ENCODE data around the gene PACSIN1.

GRCh38 chr6:34578445-34579262 is 112.8 kb downstream of the PACSIN1 start:
- TF ChIP-seq CTCF (conservative IDR thresholded peaks at IDR 0.05; ENCODE audit: low read depth, low read length): no peak
- TF ChIP-seq POLR2A (IDR thresholded peaks at IDR 0.05; ENCODE audit: low read depth, low read length): no peak
- TF ChIP-seq, protein P1, sequence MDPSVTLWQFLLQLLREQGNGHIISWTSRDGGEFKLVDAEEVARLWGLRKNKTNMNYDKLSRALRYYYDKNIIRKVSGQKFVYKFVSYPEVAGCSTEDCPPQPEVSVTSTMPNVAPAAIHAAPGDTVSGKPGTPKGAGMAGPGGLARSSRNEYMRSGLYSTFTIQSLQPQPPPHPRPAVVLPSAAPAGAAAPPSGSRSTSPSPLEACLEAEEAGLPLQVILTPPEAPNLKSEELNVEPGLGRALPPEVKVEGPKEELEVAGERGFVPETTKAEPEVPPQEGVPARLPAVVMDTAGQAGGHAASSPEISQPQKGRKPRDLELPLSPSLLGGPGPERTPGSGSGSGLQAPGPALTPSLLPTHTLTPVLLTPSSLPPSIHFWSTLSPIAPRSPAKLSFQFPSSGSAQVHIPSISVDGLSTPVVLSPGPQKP (IDR thresholded peaks at IDR 0.05; ENCODE audit: borderline replicate concordance, low read depth, low read length): no peak
- no peak for TF ChIP-seq MAZ (IDR thresholded peaks at IDR 0.05; ENCODE audit: borderline replicate concordance, low read depth, low read length)
- TF ChIP-seq RAD21 (IDR thresholded peaks at IDR 0.05; ENCODE audit: low read length): no peak
- TF ChIP-seq, protein P2, sequence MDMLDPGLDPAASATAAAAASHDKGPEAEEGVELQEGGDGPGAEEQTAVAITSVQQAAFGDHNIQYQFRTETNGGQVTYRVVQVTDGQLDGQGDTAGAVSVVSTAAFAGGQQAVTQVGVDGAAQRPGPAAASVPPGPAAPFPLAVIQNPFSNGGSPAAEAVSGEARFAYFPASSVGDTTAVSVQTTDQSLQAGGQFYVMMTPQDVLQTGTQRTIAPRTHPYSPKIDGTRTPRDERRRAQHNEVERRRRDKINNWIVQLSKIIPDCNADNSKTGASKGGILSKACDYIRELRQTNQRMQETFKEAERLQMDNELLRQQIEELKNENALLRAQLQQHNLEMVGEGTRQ (IDR thresholded peaks at IDR 0.05; ENCODE audit: low read depth, low read length): no peak
- no peak for TF ChIP-seq MAFK (IDR thresholded peaks at IDR 0.05; ENCODE audit: low read depth, low read length)
- TF ChIP-seq MXI1 (IDR thresholded peaks at IDR 0.05; ENCODE audit: borderline replicate concordance, low read depth, low read length): no peak
- no peak for TF ChIP-seq CEBPB (IDR thresholded peaks at IDR 0.05; ENCODE audit: low read depth, low read length)
- no peak for TF ChIP-seq BHLHE40 (IDR thresholded peaks at IDR 0.05; ENCODE audit: low read depth, low read length)
